Measurements from ENCODE around the gene LY6G5C. TPM values are rescaled to one million over a fixed set of nuclear protein-coding genes. Genes with fewer than 3 reads are reported as not detected.

LY6G5C gene
- total and polyA plus RNA-seq, 2 of the 13 experiments (the other 11 are each of a cell fraction or from before 2014, with no cell fraction given): 0.33 to 0.55 TPM

GRCh38 chr6:31660381-31661261 is 20.2 kb downstream of the LY6G5C start, which contains the start of gene C6orf47 (continued):
- TF ChIP-seq PHB2 (IDR thresholded peaks at IDR 0.05; ENCODE audit: partially characterized antibody) (no peak), ZNF143 (CRISPR knock-in tag; IDR thresholded peaks at IDR 0.05) (peak; percentile 58; the same call in 1 of the 2 replicates), ZNF616 (CRISPR knock-in tag; IDR thresholded peaks at IDR 0.05; ENCODE audit: low read depth) (0 out of 2 replicates have a peak, but pooled peaks have one; percentile 58), ZNF274 (CRISPR knock-in tag; IDR thresholded peaks at IDR 0.05) (peak; percentile 94; the same call in 1 of the 2 replicates), ZFP36L1 (CRISPR knock-in tag; IDR thresholded peaks at IDR 0.05) (peak; percentile 82; the same call in 1 of the 2 replicates), FOXK1 (CRISPR knock-in tag; IDR thresholded peaks at IDR 0.05; ENCODE audit: borderline replicate concordance, low read depth) (no peak), ELF3 (CRISPR knock-in tag; IDR thresholded peaks at IDR 0.05) (peak; percentile 86), HBP1 (CRISPR knock-in tag; IDR thresholded peaks at IDR 0.05; ENCODE audit: low read depth) (no peak), NKX3-1 (CRISPR knock-in tag; IDR thresholded peaks at IDR 0.05) (peak; percentile 90), ZZZ3 (CRISPR knock-in tag; IDR thresholded peaks at IDR 0.05; ENCODE audit: borderline replicate concordance) (no peak), NCOA5 (CRISPR knock-in tag; IDR thresholded peaks at IDR 0.05) (peak; percentile 77; the same call in 1 of the 2 replicates), SP2 (CRISPR knock-in tag; IDR thresholded peaks at IDR 0.05) (peak; percentile 37; the same call in 1 of the 2 replicates), ZNF660 (CRISPR knock-in tag; IDR thresholded peaks at IDR 0.05; ENCODE audit: borderline replicate concordance, low read depth) (no peak), HMGA1 (CRISPR knock-in tag; conservative IDR thresholded peaks at IDR 0.05) (no peak), ZMAT3 (CRISPR knock-in tag; conservative IDR thresholded peaks at IDR 0.05) (peak; percentile 82; the same call in 1 of the 2 replicates), NFRKB (IDR thresholded peaks at IDR 0.05) (no peak), KIAA2018 (CRISPR knock-in tag; IDR thresholded peaks at IDR 0.05; ENCODE audit: borderline replicate concordance) (peak; percentile 53; the same call in 1 of the 2 replicates), NR2F6 (IDR thresholded peaks at IDR 0.05) (no peak; the same call in 1 of the 2 replicates), NR2F6 (CRISPR knock-in tag; IDR thresholded peaks at IDR 0.05) (0 out of 2 replicates have a peak, but pooled peaks have one; percentile 8), ZNF577 (CRISPR knock-in tag; IDR thresholded peaks at IDR 0.05; ENCODE audit: borderline replicate concordance, low read depth) (no peak), ZNF343 (CRISPR knock-in tag; IDR thresholded peaks at IDR 0.05) (no peak), ZNF3 (CRISPR knock-in tag; IDR thresholded peaks at IDR 0.05) (no peak)
